Measurements from ENCODE around the gene KCNN4. TPM values are rescaled to one million over a fixed set of nuclear protein-coding genes. Genes with fewer than 3 reads are reported as not detected.

Gene KCNN4
- total RNA-seq, 1 donor from 2014 or later: not detected

DNA sequence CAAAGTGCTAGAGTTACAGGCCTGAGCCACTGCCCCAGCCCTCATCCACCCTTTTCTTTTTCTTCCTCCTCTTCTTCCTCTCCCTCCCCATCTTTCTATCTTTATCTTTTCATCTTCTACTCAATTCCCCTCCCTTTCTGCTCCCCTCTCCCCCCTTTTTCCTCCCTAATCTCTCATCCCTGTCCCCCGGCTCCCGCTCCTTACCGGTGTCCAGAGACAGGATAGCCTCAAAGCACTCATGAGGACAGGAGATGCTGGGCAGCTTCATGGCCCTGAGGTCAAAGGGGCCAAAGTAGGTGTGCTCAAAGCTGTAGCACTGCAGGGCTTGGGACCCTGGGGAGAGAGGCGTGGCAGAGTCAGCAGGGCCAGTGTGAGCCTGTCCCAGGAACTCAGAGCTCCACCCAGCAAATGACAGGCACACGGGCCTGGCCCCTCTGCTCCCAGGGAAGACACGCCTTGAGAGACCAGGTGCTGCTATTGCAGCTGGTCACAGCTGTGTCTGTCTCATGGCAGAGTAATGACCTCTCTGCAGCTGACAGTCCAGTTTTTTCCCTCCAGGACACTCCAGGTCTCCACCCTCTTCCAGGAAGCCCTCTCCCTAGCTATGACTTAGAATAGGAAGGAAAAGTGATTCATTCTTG, 18.8 kb upstream of the KCNN4 start:
- FAIRE-seq: no peak
- no peak for DNase-seq (ENCODE audit: low spot score in 2 of 2)

DNA sequence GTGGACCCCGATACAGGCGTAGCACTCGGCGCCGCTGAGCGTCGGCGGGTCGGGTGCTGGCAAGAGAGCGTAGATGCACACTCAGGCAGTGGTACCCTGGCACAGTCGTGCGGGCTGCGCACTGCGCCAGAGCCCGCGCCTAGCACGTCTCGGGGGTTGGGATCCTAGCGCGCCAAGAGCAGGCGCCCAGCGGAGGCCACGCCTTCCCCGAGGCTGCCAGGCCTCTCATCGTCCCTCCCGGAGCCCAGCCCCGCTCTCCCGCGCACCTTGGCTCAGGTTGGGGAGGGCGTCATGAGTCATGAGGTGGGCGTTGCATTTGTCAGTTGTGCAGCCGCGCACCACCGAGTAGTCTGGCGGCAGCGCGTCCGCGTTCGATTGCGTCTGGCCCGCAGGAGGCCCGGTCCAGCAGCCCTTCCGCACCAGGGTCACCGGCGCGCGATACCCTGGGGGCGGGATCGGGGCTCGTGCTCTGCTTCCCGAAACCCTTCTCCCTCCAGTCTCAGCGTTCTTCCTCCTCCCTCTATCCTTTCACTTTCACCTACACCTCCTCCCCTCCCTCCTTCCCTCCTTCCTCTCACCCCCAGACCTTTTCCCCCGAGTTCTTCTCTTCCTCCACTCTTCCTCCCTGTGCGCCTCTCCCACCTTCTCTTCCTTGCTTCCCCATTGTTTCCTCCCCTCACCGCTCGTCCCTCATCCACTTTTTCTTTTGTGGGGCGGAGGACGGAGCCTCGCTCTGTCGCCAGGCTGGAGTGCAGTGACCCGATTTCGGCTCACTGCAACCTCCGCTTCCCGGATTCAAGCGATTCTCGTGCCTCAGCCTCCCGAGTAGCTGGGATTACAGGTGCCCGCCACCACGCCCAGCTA, 18.0 kb upstream of the KCNN4 start:
- DNase-seq (ENCODE audit: low spot score in 2 of 2): peak in 1 of 2 donors; percentile 58
- FAIRE-seq: no peak

DNA sequence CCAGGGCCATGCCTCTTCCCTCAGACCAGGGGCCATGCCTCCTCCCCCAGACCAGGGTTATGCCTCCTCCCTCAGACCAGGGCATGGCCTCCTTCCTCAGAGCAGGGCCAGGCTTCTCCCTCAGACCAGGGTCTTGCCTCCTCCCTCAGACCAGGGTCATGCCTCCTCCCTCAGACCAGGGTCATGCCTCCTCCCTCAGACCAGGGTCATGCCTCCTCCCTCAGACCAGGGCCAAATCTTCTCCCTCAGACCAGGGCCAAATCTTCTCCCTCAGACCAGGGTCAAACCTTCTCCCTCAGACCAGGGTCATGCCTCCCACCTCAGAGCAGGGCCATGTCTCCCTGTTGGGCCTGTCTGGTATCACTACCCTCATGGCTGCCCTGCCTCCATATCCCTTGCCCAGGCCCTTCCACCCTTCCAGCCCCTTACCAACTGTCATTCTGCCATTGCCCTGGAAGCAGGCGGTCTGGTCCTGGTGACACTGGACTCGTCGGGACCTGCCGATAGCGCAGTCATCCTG, 17.3 kb upstream of the KCNN4 start:
- DNase-seq (ENCODE audit: low spot score in 2 of 2) (no peak), FAIRE-seq (no peak)

DNA sequence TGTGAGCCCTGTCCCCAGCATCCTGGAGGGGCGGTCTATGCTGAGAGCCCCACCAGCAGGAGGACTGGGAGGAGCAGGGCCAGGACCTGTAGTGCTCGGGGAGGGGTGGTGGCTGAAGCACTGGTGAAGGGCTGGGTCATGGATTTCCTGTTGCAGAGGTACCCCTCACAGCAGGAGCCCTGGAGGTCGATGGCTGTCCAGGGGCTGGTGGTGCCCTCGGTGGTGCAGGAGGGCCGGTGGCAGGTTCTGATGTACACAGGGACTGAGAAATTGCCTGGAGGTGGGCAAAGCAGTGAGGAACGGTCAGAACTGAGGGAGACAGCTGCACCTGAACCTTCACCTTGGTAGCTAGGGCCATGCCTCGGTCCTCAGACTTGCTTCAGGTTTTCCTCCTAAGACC, 16.8 kb upstream of the KCNN4 start:
- no peak for DNase-seq (ENCODE audit: low spot score in 2 of 2)
- FAIRE-seq: no peak

DNA sequence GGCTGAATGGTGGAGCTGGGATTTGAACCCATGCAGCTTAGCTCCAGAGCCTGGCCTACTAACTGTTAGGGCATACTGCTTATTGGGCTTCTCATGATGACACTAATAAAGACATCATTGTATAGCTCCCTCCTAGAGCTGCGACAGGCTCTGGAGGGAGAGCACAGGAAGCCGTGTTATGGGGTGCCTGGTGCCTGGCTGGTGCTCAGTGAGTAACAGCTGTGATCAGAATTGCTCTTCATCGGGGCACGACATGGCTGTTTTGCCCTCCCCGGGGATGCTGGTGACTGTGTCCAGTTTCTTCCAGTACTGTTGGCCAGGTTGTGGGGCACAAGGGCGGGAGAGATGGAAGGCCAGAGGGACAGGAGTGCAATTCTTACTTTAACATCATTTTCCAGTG, 16.3 kb upstream of the KCNN4 start:
- FAIRE-seq (no peak), DNase-seq (ENCODE audit: low spot score in 2 of 2) (no peak)

DNA sequence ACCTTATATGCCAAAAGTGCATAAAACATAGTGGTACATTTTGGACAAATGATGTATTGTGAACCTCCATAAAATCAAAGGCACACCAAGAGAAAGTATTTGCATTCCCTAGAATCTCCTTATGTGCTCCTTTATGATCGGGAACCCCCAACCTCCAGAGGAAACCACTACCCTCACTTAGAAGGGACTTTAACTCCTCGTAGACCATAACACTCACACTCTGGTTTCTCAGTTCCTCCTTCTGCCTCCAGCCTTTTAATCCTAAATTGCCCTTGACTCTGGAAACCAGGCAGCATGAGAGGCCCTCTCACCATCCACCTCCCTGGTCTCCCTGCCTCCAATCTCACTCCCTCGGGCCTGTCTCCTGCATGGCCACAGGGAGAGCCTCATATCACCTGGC, 9.8 kb upstream of the KCNN4 start:
- DNase-seq (ENCODE audit: low spot score in 2 of 2): no peak
- no peak for FAIRE-seq

DNA sequence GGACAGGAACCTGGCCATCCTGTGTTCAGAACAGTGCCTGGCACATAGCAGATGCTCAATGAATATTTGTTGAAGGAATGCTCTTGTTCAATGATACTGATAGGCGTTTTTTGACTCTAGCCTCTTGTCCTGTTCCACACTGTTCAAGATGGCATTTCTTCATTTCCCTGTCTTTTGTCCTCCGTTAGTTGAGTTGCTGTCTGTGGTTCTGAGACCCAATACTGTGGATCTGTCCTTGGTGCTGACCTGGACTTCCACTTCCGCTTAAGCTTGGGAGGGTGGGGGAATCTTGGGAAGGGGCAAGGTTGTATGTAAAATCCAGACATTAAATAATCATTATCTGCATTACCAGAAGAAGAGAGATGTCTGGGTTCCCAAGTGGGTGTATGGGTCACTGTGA, 8.3 kb upstream of the KCNN4 start:
- DNase-seq (ENCODE audit: low spot score in 2 of 2): no peak

DNA sequence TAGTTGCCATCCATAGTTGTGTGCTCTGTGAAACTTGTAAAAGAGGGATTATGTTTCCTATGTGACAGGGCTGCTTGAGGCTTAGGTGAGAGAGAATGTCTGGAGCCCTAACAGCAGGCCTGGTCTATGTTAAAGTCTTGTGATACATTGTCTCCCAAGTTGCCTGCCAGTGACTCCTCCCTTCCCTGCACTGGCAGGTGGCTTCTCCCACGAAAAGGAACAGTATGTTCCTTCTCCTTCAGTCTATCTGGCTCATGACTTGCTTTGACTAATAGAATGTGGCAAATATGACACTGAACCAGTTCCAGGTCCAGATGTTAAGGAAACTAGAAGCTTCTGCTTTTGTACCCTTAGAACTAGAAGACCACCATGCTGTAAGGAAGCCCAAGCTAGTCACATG, 5.9 kb upstream of the KCNN4 start:
- no peak for FAIRE-seq

More for the DNA sequence above, 8.3 kb upstream of the KCNN4 start:
- FAIRE-seq: no peak

DNA sequence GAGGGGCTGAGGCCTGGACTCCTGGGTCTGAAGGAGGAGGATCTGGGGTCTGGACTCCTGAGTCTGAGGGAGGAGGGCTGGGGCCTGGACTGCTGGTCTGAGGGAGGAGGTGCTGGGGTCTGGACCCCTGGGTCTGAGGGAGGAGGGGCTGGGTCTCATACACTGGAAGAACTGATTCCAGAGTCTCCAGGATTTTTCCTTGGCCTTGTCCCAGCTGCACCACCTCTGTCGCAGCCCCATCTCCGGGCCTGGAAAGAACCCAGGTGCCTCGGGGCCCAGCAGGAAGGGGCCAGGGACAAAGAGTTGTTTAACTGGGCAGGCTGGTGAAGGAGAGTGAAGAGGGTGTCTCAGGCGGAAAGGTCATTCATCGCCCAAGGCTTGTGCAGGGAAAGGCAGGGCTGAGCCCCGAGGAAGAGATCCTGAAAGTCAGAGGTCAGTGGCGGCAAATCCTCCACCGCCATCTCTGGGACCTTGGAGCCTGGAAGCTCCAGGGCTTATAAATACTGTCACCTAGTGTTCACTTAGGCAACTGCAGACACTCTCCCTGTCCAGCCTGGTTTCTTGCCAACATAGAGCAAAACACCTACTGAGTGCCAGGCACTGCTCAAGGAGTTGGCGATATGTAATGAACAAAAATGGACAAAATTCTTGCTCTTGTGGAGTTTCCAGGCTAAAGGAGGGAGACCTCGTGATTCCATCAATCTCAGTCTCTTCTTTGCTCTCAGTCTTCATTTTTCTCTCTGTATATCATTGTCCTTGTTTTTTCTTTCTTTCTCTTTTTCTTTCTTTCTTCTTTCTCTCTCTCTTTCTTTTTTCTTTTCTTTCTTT, 4.4 kb upstream of the KCNN4 start:
- FAIRE-seq: no peak
- DNase-seq (ENCODE audit: low spot score in 2 of 2): peak; percentile 66 to 75

More for the DNA sequence above, 5.9 kb upstream of the KCNN4 start:
- no peak for DNase-seq (ENCODE audit: low spot score in 2 of 2)

DNA sequence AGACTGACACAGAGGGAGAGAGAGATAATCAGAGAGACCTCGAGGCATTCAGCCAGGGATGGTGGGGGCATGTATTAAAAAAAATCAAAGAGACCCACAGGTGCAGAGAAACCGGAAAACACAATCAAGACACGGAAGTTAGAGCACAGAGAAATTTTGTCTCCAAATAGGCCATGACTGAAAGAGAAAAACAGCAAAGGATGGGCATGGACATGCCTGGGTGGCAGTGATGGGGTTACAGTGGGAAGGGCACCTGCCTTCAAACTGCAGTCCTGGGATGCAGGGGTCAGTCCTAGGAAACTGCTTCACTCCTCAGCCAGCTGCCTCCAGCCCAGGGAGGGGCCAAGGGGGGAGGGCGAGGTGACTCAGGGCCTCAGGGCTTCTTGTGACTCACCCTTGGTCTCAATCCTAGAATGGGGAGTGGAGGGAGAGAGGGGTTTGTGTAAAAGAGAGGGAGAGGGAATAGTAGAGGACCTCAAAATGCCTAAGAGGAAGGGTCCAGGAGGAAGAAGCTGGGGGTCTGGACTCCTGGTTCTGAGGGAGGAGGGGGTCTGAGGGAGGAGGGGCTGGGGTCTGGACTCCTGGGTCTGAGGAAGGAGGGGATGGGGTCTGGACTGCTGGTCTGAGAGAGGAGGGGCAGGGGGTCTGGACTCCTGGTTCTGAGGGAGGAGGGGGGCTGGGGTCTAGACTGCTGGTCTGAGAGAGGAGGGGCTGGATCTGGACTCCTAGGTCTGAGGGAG, 3.6 kb upstream of the KCNN4 start:
- DNase-seq (ENCODE audit: low spot score in 2 of 2) (no peak), FAIRE-seq (no peak)

DNA sequence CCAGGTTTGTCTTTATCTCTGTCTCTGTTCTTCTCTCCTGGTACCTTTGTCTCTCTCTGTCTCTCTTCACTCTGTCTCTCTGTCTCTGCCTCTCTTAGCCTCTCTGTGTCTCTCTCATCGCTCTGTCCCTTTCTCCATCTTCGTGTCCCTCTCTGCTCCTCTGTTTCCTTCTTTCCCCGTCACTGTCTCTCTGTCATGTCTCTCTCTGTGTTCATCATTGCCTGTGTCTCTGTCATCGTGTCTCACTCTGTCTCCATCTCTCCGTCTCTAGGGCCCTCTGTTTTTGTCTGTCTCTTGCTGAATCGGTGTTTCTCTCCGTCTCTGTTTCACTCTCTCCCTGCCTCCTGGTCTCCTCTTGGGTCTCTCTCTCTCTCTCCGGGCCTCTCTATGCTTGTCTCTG, 2.9 kb upstream of the KCNN4 start:
- no peak for DNase-seq (ENCODE audit: low spot score in 2 of 2)
- no peak for FAIRE-seq

DNA sequence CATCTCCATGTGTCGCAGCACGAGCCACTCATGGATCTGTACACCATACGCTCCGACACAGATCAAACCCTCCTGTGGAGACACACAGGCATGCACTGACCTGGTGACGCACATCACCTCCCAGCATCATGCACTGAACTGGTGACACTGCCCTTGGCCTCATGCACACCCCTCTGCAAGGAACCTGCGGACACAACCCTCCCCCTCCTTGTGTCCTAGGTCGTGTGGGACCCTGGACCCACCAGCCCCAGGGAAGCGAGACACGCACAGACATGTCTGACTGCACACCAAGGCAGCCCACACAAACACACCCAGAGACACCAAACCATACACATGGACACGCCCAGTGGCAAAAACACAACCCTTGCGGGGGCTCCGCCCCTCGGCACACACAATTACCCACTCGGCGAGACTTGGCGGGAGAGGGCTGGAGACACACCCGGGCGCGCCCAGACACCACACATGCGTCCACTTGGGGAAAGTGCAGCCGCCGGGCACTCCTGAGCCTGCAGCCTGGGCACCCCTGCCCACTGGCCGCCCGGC, 2.0 kb upstream of the KCNN4 start:
- DNase-seq (ENCODE audit: low spot score in 2 of 2) (no peak), FAIRE-seq (no peak)

DNA sequence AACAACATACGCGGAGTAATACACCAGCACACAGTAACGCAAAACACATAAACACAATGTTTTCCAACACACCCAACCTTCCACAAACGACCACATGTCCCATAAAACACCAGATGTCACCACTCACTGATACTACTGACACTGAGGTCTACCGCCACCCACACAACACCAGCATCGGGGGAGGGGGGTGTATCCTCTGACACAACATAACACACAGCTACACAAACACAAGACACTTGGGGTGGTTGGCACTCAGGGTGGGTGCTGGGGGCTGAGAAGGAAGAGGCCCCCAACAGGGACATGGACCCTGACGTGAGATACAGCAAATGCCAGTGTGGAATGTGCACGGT, 1.5 kb upstream of the KCNN4 start:
- DNase-seq (ENCODE audit: low spot score in 2 of 2): no peak
- FAIRE-seq: no peak

DNA sequence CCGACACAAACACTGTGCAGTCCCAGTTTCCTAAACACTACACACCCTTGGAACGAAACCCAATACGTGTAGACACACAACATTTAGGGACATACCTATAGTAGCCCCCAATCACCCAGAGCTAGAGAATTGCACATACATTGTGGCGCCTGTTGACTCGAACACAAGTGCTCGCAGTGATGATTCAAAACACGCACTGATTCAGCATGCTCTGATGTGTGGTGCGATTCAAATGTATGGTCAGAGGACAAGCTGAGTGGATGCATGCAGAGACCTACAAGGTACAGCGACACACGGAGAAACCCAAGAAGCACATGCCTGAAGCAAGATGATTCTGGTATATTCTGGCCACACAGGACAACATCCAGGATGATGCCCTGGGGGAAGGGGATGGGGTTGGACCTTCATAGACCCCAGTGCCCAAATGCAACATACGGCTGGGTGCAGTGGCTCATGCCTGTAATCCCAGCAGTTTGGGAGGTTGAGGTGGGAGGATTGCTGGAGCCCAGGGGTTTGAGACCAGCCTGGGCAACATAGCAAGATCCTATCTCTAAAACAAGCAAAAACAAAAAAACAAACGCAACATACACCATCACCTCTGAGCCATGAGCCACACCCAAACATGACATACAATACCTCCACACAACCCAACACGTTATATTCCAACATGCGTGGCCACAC, 997 bp upstream of the KCNN4 start:
- DNase-seq (ENCODE audit: low spot score in 2 of 2) (no peak), FAIRE-seq (no peak)

DNA sequence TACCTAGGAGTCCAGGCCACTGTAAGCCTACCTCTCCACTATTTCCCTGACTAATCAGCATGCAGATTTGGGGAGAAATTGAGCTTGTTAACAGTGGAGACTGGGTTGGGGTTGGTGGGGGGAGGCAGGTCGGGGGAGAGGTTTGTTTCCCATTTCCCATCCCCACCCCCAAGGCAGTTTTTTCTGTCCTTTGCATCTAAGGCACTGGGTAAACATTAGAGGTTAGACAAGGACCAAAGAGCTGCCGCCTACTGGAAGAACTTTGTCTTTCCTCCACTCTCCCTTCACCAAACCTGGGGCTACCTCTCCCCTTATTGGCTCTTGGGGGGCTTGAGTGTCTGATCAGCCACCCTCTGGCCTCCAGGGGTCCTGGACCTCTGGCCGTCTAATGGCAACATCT, 953 bp downstream of the KCNN4 start:
- FAIRE-seq (no peak), DNase-seq (ENCODE audit: low spot score in 2 of 2) (no peak)

DNA sequence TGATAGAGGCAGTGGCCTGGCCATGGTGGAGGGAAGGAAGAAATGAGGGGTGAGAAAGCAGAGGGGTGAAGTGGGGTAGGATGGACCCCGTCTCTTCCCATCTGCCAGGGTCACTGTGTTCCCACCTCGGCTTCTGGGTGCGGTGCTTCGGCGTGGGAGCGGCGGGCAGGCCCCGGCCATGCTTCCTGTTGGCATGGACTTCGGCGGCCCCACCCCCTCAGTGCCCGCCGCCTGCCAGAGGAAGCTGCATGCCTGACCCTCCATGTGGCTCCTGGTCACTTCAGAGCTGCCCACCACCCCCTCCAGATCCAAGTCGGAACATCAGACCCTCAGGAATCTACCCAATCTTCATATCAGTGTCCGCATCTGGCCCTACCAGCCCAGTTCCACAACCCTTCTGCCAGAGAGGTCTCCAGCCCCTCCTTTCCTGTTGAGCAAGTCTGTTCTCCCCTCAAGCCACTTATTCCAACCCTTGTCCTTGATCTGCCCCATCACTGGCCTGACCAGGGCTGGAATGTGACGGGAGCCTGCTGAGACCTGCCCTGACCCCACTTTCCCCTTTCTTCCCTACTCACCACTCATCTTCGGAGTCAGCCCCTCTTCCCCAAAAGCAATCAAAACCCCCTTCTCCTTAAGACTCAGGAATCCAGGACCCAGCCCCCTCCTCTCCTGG, 1.5 kb downstream of the KCNN4 start:
- no peak for FAIRE-seq
- DNase-seq (ENCODE audit: low spot score in 2 of 2): no peak

DNA sequence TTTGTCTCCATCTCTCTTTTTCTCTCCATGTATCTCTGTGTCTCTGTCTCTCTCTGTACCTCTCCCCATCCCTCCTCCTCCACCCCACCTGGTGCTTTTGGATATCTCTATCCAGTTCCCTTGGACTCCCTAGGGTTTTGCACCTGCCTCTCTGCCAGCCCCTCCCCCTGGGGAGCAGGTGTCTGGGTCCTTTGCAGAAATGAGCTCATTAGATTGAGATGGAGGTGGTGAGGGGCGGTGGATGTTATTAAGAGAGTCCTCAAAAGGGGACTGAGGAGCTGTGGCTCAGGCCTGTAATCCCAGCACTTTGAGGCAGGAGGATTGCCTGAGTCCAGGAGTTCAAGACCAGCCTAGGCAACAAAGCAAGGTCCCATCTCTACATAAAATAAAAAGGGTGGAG, 2.1 kb downstream of the KCNN4 start:
- FAIRE-seq (no peak), DNase-seq (ENCODE audit: low spot score in 2 of 2) (no peak)

DNA sequence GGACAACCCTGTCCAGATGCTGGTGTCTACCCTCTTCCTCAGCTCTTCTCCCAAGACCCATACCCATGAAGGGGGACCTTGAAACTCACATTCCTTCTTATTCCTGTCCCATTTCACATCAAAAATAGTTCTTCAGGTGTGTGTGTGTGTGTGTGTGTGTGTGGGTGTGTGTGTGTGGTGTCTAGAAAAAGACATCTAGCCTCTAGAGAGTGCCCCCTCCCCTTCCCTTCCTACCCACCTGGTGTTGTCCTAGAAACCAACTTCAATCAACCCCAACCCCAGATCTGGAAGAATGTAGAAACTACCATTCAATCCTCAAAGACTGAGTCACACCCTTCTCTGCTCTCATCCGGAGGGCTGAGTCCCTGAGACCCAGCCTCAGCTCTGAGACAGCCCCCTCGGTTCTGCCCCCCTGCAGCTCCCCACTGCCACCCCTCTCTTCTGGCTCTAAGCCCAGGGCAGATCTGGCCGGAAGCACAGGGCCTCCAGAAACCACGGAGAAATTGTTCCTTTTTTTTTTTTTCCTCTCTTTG, 3.5 kb downstream of the KCNN4 start:
- peak in 1 of 2 donors; percentile 44 for DNase-seq (ENCODE audit: low spot score in 2 of 2)
- FAIRE-seq: no peak

DNA sequence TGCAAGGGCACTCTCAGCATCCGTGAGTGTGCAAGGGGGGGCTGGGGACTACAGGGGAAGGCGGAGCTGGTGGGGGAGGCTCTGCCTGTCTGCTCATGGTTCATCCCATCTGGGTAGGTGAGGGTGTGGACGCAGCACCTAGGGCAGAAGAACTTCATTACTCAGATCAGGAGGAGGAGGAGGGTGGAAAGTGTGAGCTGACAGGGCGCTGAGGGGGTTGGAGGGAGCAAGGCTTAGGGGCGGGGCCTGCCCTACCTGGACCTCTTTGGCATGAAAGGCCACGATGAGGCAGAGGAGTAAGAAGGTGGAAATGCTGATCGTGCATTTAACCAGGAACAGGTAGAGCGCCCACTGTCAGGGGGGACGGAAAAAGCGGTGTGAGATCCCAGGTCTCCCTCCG, 4.5 kb downstream of the KCNN4 start:
- DNase-seq (ENCODE audit: low spot score in 2 of 2) (no peak), FAIRE-seq (no peak)
